Adrenal gland (tissue), 12 donors: ENCODE measurements around the gene TMEM150C. TPM values are rescaled to one million over a fixed set of nuclear protein-coding genes. Genes with fewer than 3 reads are reported as not detected.
"Not testable (repeated sequence)": the region's sequence is repeated elsewhere in the genome, so short reads cannot be mapped to it uniquely, and the experiment has no call there.

Source experiments
- DNase-seq, 7 donors: peaks; one replicate each; pipeline ENCODE4 v3.0.0-alpha.2; 2019 to 2020
- H3K27ac ChIP-seq, 5 donors: fragments of 200-600 bp; sonication (generic) in 4 of 5; 1 replicate in 3 of 5; 2 replicates in 2 of 5; pipeline versions ENCODE4 v1.5.1 to v1.8.0; 2016 to 2020; ENCODE audit warnings: mild to moderate bottlenecking in 1 of 5
- H3K27me3 ChIP-seq: fragments of 200-600 bp; 2 replicates; pipeline ENCODE4 v1.8.0; 2021
- H3K36me3 ChIP-seq, 2 donors: fragments of 200-600 bp; replicated peaks in 1 of 2; 1 replicate in 1 of 2; 2 replicates in 1 of 2; pipeline versions ENCODE4 v1.5.1 to v1.8.0; 2018 to 2022
- H3K4me1 ChIP-seq, 2 donors: fragments of 200-600 bp; replicated peaks in 1 of 2; 1 replicate in 1 of 2; 2 replicates in 1 of 2; pipeline versions ENCODE4 v1.5.1 to v1.8.0; 2018 to 2021
- H3K4me3 ChIP-seq, 4 donors: fragments of 200-600 bp; sonication (generic) in 3 of 4; one replicate each; pipeline ENCODE4 v1.5.1; 2016 to 2018
- H3K9me3 ChIP-seq, 3 donors: fragments of 200-600 bp; sonication (generic) in 1 of 3; replicated peaks in 1 of 3; 1 replicate in 2 of 3; 2 replicates in 1 of 3; pipeline versions ENCODE4 v1.5.1 to v1.8.0; 2016 to 2021
- CTCF ChIP-seq, 6 experiments: fragments of 450-650 bp in 4 of 6; fragments of 200-600 bp in 2 of 6; sonication (generic) in 1 of 6; IDR thresholded peaks; 1 replicate in 5 of 6; 2 replicates in 1 of 6; pipeline versions ENCODE4 v1.5.1 to v1.8.0; 2016 to 2021; ENCODE audit warnings: antibody characterized with exemption in 6 of 6, mild to moderate bottlenecking in 2 of 6, moderate library complexity in 1 of 6
- POLR2A ChIP-seq, 2 donors: fragments of 450-650 bp; IDR thresholded peaks; one replicate each; pipeline ENCODE4 v1.6.1; 2017; ENCODE audit warnings: antibody characterized with exemption in 2 of 2, mild to moderate bottlenecking in 2 of 2, moderate library complexity in 1 of 2
- WGBS, 4 donors: extraction: QIAGEN DNeasy Blood & Tissue Kit in 2 of 4; methylation state at CpG; one replicate each; pipeline versions ENCODE4 v1.1.5 to v1.1.7; 2013 to 2017; 5-methylcytosine and 5-hydroxymethylcytosine counted together
- intact Hi-C, 2 donors: fragments of 100-400 bp; cut with DNase I; formaldehyde crosslinking; loops; one replicate each; pipeline versions ENCODE4 v1.14.1 to v1.15.0; 2022 to 2023
- polyA plus RNA-seq, 3 donors: library from polyadenylated mRNA; stranded (reverse); fragments of 200-250 nt in 2 of 3; fragments of 350-450 nt in 1 of 3; fragmentation: Illumina TruSeq in 1 of 3; extraction: RNeasy Lipid Tissue Mini Kit (QIAGEN cat#74804) in 1 of 3; gene quantifications; one replicate each; pipeline ENCODE4 v1.2.3, GENCODE V29; 2013 to 2014
- total RNA-seq, 9 donors: library from RNA; depleted of rRNA in 4 of 9; stranded (reverse); fragments of >200 nt in 4 of 9; fragments of 120-200 nt in 1 of 9; fragmentation: NEBNext Ultra II Directional in 1 of 9; extraction: Animal tissue kit (Norgen Biotek cat#: 25700) in 1 of 9; gene quantifications; one replicate each; pipeline versions ENCODE4 v1.1.0 to v1.2.4, GENCODE V29; 2013 to 2023
- donor health status: healthy with polysubstance abuse.
- donor health status: Bipolar disorder and iron deficiency.
- donor health status: DM: yes; HTN: yes; CAD: no.
- donor health status: DM: no; HTN: no; CAD: no.
- donor health status: DM: no; HTN: no; CAD: no.
- donor health status: DM: yes; HTN: yes; CAD: no.

Gene TMEM150C
- total and polyA plus RNA-seq, 12 donors, result 8.0 to 254 (median 76.0) TPM

- peak overlapping the region in 3 of 4 donors; percentile 15 to 95 (median 82) for H3K4me3 ChIP-seq
- intact Hi-C loops, result no loop called here
- H3K4me1 ChIP-seq, result peaks cover 0 to 11% of the 10 kb centered on the region in 2 donors
- H3K36me3 ChIP-seq, result no peaks in the 10 kb centered on the region
- 13 to 38% (median 23%) methylated on average over 15 to 61 of the region's 61 CpGs for WGBS, 4 donors
- H3K9me3 ChIP-seq, result no peaks in the 10 kb centered on the region
- no peak for TF ChIP-seq POLR2A (IDR thresholded peaks at IDR 0.05)
- no peak for TF ChIP-seq CTCF (IDR thresholded peaks at IDR 0.05)
- peak in 3 of 7 donors; percentile 22 to 26 (median 22) for DNase-seq
- H3K27ac ChIP-seq, result peak overlapping the region in 2 of 5 donors; percentile 76 to 81
- no peaks in the 10 kb centered on the region for H3K27me3 ChIP-seq
Observed at GRCh38 chr4:82560853-82561785, 669 bp downstream of the TMEM150C start.

GRCh38 chr4:82559735-82560120 lies 2.1 kb downstream of the TMEM150C start:
- intact Hi-C loops, result no loop called here
- Histone ChIP-seq H3K9me3 (no peaks in the 10 kb centered on the region), H3K36me3 (no peaks in the 10 kb centered on the region), H3K4me3 (peak overlapping the region in 1 of 4 donors; percentile 1), H3K27ac (no peak overlapping the region), H3K27me3 (no peaks in the 10 kb centered on the region), H3K4me1 (peaks cover 3 to 11% of the 10 kb centered on the region in 2 donors)
- TF ChIP-seq CTCF (IDR thresholded peaks at IDR 0.05), result no peak
- no peak for TF ChIP-seq POLR2A (IDR thresholded peaks at IDR 0.05)
- DNase-seq, result no peak
- WGBS, 4 donors, result 70 to 84% (median 83%) methylated on average over 4 of the region's 4 CpGs

- peaks cover 4 to 11% of the 10 kb centered on the region in 2 donors for H3K4me1 ChIP-seq
- H3K27ac ChIP-seq, H3K27me3 ChIP-seq, H3K9me3 ChIP-seq, intact Hi-C loops, H3K36me3 ChIP-seq: not testable (repeated sequence)
- 71 to 77% (median 75%) methylated on average over 13 of the region's 13 CpGs for WGBS, 4 donors
- DNase-seq, result peak; percentile 21 to 73 (median 59)
- peak overlapping the region in 1 of 4 donors; percentile 1 for H3K4me3 ChIP-seq
Observed at GRCh38 chr4:82559090-82559734, 2.6 kb downstream of the TMEM150C start.

- H3K9me3 ChIP-seq, result no peaks in the 10 kb centered on the region
- peaks cover 2 to 4% of the 10 kb centered on the region in 2 donors for H3K4me1 ChIP-seq
- H3K27ac ChIP-seq, result no peak overlapping the region
- intact Hi-C loops, result no loop called here
- H3K36me3 ChIP-seq, result no peaks in the 10 kb centered on the region
- H3K4me3 ChIP-seq, result no peak overlapping the region
- DNase-seq, result no peak
- TF ChIP-seq POLR2A (IDR thresholded peaks at IDR 0.05), result no peak
- TF ChIP-seq CTCF (IDR thresholded peaks at IDR 0.05), result no peak
- 67 to 90% (median 78%) methylated on average over 3 of the region's 3 CpGs for WGBS, 4 donors
- H3K27me3 ChIP-seq, result no peaks in the 10 kb centered on the region
Observed at GRCh38 chr4:82555276-82555675, 6.5 kb downstream of the TMEM150C start.
